Adipocyte (in vitro differentiated cells): Measurements from ENCODE around the gene CHD6.

Experiments
- DNase-seq: peaks from one replicate; pipeline ENCODE4 v3.0.0-alpha.2; 2015; ENCODE audit warnings: low read depth
- H3K27me3 ChIP-seq: replicated peaks from 2 replicates; pipeline ENCODE4 v1.7.0; 2013; ENCODE audit warnings: mild to moderate bottlenecking, low read length, moderate library complexity; ENCODE audit not compliant: control insufficient read depth, insufficient read depth
- H3K36me3 ChIP-seq: 2 replicates; pipeline ENCODE4 v1.7.0; 2013; ENCODE audit warnings: low read length, mild to moderate bottlenecking, moderate library complexity; ENCODE audit not compliant: control insufficient read depth, insufficient read depth, severe bottlenecking
- H3K4me1 ChIP-seq: 2 replicates; pipeline ENCODE4 v1.7.0; 2013; ENCODE audit warnings: mild to moderate bottlenecking, low read length, moderate library complexity; ENCODE audit not compliant: control insufficient read depth, insufficient read depth
- H3K4me3 ChIP-seq: 2 replicates; pipeline ENCODE4 v1.7.0; 2013; ENCODE audit warnings: mild to moderate bottlenecking, low read length, moderate library complexity
- H3K9ac ChIP-seq: 2 replicates; pipeline ENCODE4 v1.7.0; 2013; ENCODE audit warnings: mild to moderate bottlenecking, low read length, moderate library complexity
- H3K9me3 ChIP-seq: 2 replicates; pipeline ENCODE4 v1.7.0; 2013; ENCODE audit warnings: mild to moderate bottlenecking, low read length, moderate library complexity; ENCODE audit not compliant: control insufficient read depth

The CHD6 gene

GRCh38 chr20:41501376-41501775 is 116.8 kb downstream of the CHD6 start:
- Histone ChIP-seq H3K4me1 (peaks cover 18% of the 10 kb centered on the region), H3K9me3 (no peaks in the 10 kb centered on the region), H3K36me3 (peaks cover 26% of the 10 kb centered on the region), H3K4me3 (no peak overlapping the region), H3K9ac (no peak overlapping the region), H3K27me3 (no peaks in the 10 kb centered on the region)
- DNase-seq = peak; percentile 57

- Histone ChIP-seq H3K4me3 (no peak overlapping the region), H3K4me1 (peaks cover 18% of the 10 kb centered on the region), H3K36me3 (peaks cover 35% of the 10 kb centered on the region), H3K9me3 (no peaks in the 10 kb centered on the region), H3K27me3 (no peaks in the 10 kb centered on the region), H3K9ac (no peak overlapping the region)
- DNase-seq = peak; percentile 36
These were observed 118.0 kb downstream of the CHD6 start for GRCh38 chr20:41499961-41500725.

GRCh38 chr20:41499064-41499463 is 119.1 kb downstream of the CHD6 start:
- Histone ChIP-seq H3K4me3 (no peak overlapping the region), H3K9ac (no peak overlapping the region)

GRCh38 chr20:41497186-41497895 is 120.8 kb downstream of the CHD6 start:
- peak; percentile 72 for DNase-seq
- Histone ChIP-seq H3K4me1 (peaks cover 18% of the 10 kb centered on the region), H3K27me3 (no peaks in the 10 kb centered on the region), H3K9me3 (no peaks in the 10 kb centered on the region), H3K4me3 (no peak overlapping the region), H3K36me3 (peaks cover 50% of the 10 kb centered on the region), H3K9ac (no peak overlapping the region)

More at GRCh38 chr20:41499064-41499463, 119.1 kb downstream of the CHD6 start:
- Histone ChIP-seq H3K27me3 (no peaks in the 10 kb centered on the region), H3K9me3 (no peaks in the 10 kb centered on the region), H3K36me3 (peaks cover 33% of the 10 kb centered on the region), H3K4me1 (peaks cover 18% of the 10 kb centered on the region)
- peak; percentile 26 for DNase-seq

- no peak overlapping the region for H3K9ac ChIP-seq
- H3K4me3 ChIP-seq = no peak overlapping the region
- no peaks in the 10 kb centered on the region for H3K9me3 ChIP-seq
- H3K36me3 ChIP-seq = peaks cover 76% of the 10 kb centered on the region
- peaks cover 6% of the 10 kb centered on the region for H3K4me1 ChIP-seq
- no peaks in the 10 kb centered on the region for H3K27me3 ChIP-seq
- DNase-seq = no peak
These were observed 123.7 kb downstream of the CHD6 start for GRCh38 chr20:41494451-41494850.

- no peaks in the 10 kb centered on the region for H3K9me3 ChIP-seq
- peaks cover 66% of the 10 kb centered on the region for H3K36me3 ChIP-seq
- no peak overlapping the region for H3K4me3 ChIP-seq
- no peak overlapping the region for H3K9ac ChIP-seq
- peak; percentile 40 for DNase-seq
- H3K27me3 ChIP-seq = no peaks in the 10 kb centered on the region
- H3K4me1 ChIP-seq = peaks cover 16% of the 10 kb centered on the region
These were observed 134.6 kb downstream of the CHD6 start for GRCh38 chr20:41483553-41483930.

- peaks cover 16% of the 10 kb centered on the region for H3K4me1 ChIP-seq
- H3K36me3 ChIP-seq = peaks cover 63% of the 10 kb centered on the region
- peak; percentile 89 for DNase-seq
- H3K9ac ChIP-seq = peak overlapping the region; percentile 6
- no peaks in the 10 kb centered on the region for H3K9me3 ChIP-seq
- H3K27me3 ChIP-seq = no peaks in the 10 kb centered on the region
- H3K4me3 ChIP-seq = no peak overlapping the region
These were observed 135.3 kb downstream of the CHD6 start for GRCh38 chr20:41482647-41483552.

GRCh38 chr20:41480054-41480770 is 138.0 kb downstream of the CHD6 start:
- Histone ChIP-seq H3K4me1 (peaks cover 32% of the 10 kb centered on the region), H3K36me3 (peaks cover 45% of the 10 kb centered on the region), H3K9me3 (no peaks in the 10 kb centered on the region), H3K27me3 (no peaks in the 10 kb centered on the region), H3K4me3 (no peak overlapping the region), H3K9ac (no peak overlapping the region)
- peak; percentile 17 for DNase-seq

GRCh38 chr20:41479113-41479512 is 139.1 kb downstream of the CHD6 start:
- peaks cover 35% of the 10 kb centered on the region for H3K4me1 ChIP-seq
- no peak overlapping the region for H3K9ac ChIP-seq
- peaks cover 39% of the 10 kb centered on the region for H3K36me3 ChIP-seq
- no peaks in the 10 kb centered on the region for H3K27me3 ChIP-seq
- no peak for DNase-seq
- H3K9me3 ChIP-seq = no peaks in the 10 kb centered on the region
- no peak overlapping the region for H3K4me3 ChIP-seq

- peaks cover 33% of the 10 kb centered on the region for H3K36me3 ChIP-seq
These were observed 140.2 kb downstream of the CHD6 start for GRCh38 chr20:41478026-41478425.

More at GRCh38 chr20:41478026-41478425, 140.2 kb downstream of the CHD6 start:
- no peaks in the 10 kb centered on the region for H3K9me3 ChIP-seq
- no peaks in the 10 kb centered on the region for H3K27me3 ChIP-seq
- no peak for DNase-seq
- no peak overlapping the region for H3K9ac ChIP-seq
- peaks cover 29% of the 10 kb centered on the region for H3K4me1 ChIP-seq
- no peak overlapping the region for H3K4me3 ChIP-seq
